ENCODE results near the gene PEX5. TPM values are rescaled to one million over a fixed set of nuclear protein-coding genes. Genes with fewer than 3 reads are reported as not detected.

PEX5 gene
- total RNA-seq, 1 donor from 2014 or later = 21.5 TPM

DNA sequence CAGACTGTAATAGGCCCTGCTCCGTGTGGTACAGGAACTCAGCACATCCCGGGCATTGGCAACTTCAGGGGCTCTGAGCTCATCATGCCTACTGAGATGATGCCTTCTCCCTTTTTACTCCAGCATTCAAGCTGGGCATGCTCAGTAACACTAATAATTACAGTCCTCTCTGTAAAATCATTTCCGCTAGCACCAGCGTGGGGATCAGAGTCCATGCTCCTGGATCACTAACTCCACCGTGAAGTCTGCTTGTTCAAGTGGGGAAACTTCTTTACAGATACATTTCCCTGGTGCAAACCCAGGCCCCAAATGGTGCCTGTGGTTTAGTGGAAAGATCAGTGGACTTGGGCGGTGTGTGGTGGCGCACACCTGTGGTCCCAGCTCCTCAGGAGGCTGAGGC is 42.6 kb upstream of the PEX5 start:
- no peak for FAIRE-seq

GRCh38 chr12:7150356-7150755 is 39.1 kb upstream of the PEX5 start:
- FAIRE-seq = no peak

More for the DNA sequence above, 42.6 kb upstream of the PEX5 start:
- no peak overlapping the region for H3K27ac ChIP-seq (ENCODE audit: low read depth, low read length)
- Mint-ChIP-seq H3K36me3 (ENCODE audit: low read depth, unreplicated experiment) (peaks cover 24% of the 10 kb centered on the region), H3K4me1 (ENCODE audit: low read depth, unreplicated experiment) (peaks cover 8% of the 10 kb centered on the region), H3K9me3 (ENCODE audit: unreplicated experiment) (peaks cover 2% of the 10 kb centered on the region), H3K27ac (ENCODE audit: unreplicated experiment) (no peak overlapping the region), H3K4me3 (ENCODE audit: unreplicated experiment) (no peak overlapping the region), H3K27me3 (ENCODE audit: low read depth, unreplicated experiment) (no peaks in the 10 kb centered on the region)
- H3K36me3 ChIP-seq (ENCODE audit: insufficient read depth, low read length) = peaks cover 3% of the 10 kb centered on the region
- no peak for DNase-seq (ENCODE audit: low read depth)
- H3K4me3 ChIP-seq (ENCODE audit: insufficient read depth, low read depth, low read length) = no peak overlapping the region
- H4K20me1 ChIP-seq (ENCODE audit: insufficient read depth, low read length) = no peaks in the 10 kb centered on the region
- TF ChIP-seq EZH2 (IDR thresholded peaks at IDR 0.05; ENCODE audit: insufficient read depth, low read length) = no peak
- TF ChIP-seq CTCF (IDR thresholded peaks at IDR 0.05; ENCODE audit: insufficient read depth, low read depth, low read length) = no peak
- H2AFZ ChIP-seq (ENCODE audit: low read depth, low read length) = no peak overlapping the region
- no peaks in the 10 kb centered on the region for H3K4me1 ChIP-seq (ENCODE audit: insufficient read depth, low read length)
- H3K79me2 ChIP-seq (ENCODE audit: insufficient read depth, low read length) = no peaks in the 10 kb centered on the region
- H3K9me3 ChIP-seq (ENCODE audit: insufficient read depth, low read depth, low read length) = no peaks in the 10 kb centered on the region
- no peak overlapping the region for H3K9ac ChIP-seq (ENCODE audit: low read length)
- no peaks in the 10 kb centered on the region for H3K27me3 ChIP-seq (ENCODE audit: insufficient read depth, low read length)
- no peak overlapping the region for H3K4me2 ChIP-seq (ENCODE audit: low read length)

More at GRCh38 chr12:7150356-7150755, 39.1 kb upstream of the PEX5 start:
- H4K20me1 ChIP-seq (ENCODE audit: insufficient read depth, low read length) = no peaks in the 10 kb centered on the region
- no peak overlapping the region for H3K4me3 Mint-ChIP-seq (ENCODE audit: unreplicated experiment)
- H3K9ac ChIP-seq (ENCODE audit: low read length) = no peak overlapping the region
- H3K4me2 ChIP-seq (ENCODE audit: low read length) = no peak overlapping the region
- no peaks in the 10 kb centered on the region for H3K27me3 ChIP-seq (ENCODE audit: insufficient read depth, low read length)
- H3K4me1 Mint-ChIP-seq (ENCODE audit: low read depth, unreplicated experiment) = peaks cover 3% of the 10 kb centered on the region
- peaks cover 32% of the 10 kb centered on the region for H3K36me3 Mint-ChIP-seq (ENCODE audit: low read depth, unreplicated experiment)
- no peak overlapping the region for H3K27ac ChIP-seq (ENCODE audit: low read depth, low read length)
- no peaks in the 10 kb centered on the region for H3K79me2 ChIP-seq (ENCODE audit: insufficient read depth, low read length)
- H3K9me3 Mint-ChIP-seq (ENCODE audit: unreplicated experiment) = no peaks in the 10 kb centered on the region
- no peak overlapping the region for H2AFZ ChIP-seq (ENCODE audit: low read depth, low read length)
- H3K4me1 ChIP-seq (ENCODE audit: insufficient read depth, low read length) = no peaks in the 10 kb centered on the region
- no peaks in the 10 kb centered on the region for H3K36me3 ChIP-seq (ENCODE audit: insufficient read depth, low read length)
- TF ChIP-seq EZH2 (IDR thresholded peaks at IDR 0.05; ENCODE audit: insufficient read depth, low read length) (no peak), CTCF (IDR thresholded peaks at IDR 0.05; ENCODE audit: insufficient read depth, low read depth, low read length) (no peak)
- no peak for DNase-seq (ENCODE audit: low read depth)
- H3K4me3 ChIP-seq (ENCODE audit: insufficient read depth, low read depth, low read length) = no peak overlapping the region
- H3K9me3 ChIP-seq (ENCODE audit: insufficient read depth, low read depth, low read length) = no peaks in the 10 kb centered on the region
- no peak overlapping the region for H3K27ac Mint-ChIP-seq (ENCODE audit: unreplicated experiment)
- no peaks in the 10 kb centered on the region for H3K27me3 Mint-ChIP-seq (ENCODE audit: low read depth, unreplicated experiment)
